ENCODE results near the gene UGT1A7.
"Not testable (repeated sequence)": the region's sequence is repeated elsewhere in the genome, so short reads cannot be mapped to it uniquely, and the experiment has no call there.

UGT1A7 gene

GRCh38 chr2:233718552-233718951 is 36.9 kb downstream of the UGT1A7 start, which contains the start of gene UGT1A4:
Gene UGT1A4 (plus strand): TSS chr2:233718736. CDS start chr2:233718821, 85 bp downstream.
- DNase-seq: no peak

- no peak for DNase-seq
These were observed 47.1 kb downstream of the UGT1A7 start, which contains the start of gene UGT1A3 for GRCh38 chr2:233728723-233729301. Gene UGT1A3 (plus strand): TSS chr2:233729042. CDS start chr2:233729127, 85 bp downstream.

DNA sequence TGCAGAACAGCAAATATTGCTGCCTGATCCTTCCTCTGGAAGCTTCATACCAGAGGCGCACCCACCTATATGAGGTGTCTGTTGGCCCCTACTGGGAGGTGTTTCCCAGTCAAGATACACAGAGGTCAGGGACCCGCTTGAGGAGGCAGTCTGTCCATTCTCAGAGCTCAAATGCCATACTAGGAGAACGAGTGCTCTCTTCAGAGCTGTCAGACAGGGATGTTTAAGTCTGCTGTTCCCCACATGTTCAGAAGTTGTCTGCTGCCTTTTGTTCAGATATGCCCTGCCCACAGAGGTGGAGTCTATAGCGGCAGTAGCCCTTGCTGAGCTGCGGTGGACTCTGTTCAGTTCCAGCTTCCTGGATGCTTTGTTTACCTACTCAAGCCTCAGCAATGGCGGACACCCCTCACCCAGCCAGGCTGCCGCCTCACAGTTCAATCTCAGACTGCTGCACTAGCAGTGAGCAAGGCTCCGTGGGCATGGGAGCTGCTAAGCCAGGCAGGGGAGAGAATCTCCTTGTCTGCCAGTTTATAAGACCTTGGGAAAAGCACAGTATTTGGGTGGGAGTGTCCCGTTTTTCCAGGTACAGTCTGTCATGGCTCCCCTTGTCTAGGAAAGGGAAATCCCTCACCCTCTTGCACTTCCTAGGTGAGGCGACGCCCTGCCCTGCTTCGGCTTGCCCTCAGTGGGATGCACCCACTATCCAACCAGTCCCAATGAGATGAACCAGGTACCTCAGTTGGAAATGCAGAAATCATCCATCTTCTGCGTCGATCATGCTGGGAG is 55.4 kb downstream of the UGT1A7 start:
- not testable (repeated sequence) for DNase-seq

GRCh38 chr2:233740870-233741269 is 59.2 kb downstream of the UGT1A7 start:
- DNase-seq: no peak

- no peak for DNase-seq
These were observed 62.0 kb downstream of the UGT1A7 start for GRCh38 chr2:233743464-233744259.

DNA sequence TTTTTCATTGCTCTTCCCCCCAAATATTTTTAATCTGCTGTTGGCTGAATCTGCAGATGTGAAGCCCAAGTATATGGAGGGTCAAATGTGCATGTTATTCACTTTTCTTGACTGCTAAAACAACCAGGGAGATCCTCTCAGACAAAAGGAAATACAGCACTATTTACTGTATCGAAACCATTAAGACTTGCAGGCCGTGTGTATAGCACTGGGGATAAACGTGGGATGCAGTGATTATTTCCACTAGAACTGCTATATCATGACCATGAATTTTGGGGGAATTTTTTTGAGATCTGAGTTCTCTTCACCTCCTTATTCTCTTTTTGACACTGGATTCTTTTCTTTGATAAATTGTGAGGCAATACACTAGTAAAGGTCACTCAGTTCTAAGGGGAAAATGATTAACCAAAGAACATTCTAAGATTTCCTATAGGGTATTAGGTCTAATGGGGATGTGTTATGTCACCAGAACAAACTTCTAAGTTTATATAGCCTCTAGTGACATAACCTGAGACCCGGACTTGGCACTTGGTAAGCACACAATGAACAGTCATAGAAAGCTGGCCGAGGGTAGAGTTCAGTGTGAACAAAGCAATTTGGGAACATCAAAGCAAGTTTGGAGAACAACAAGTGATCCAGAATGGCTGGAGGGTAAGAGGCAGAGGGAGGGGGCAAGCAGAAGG is 63.5 kb downstream of the UGT1A7 start:
- no peak for DNase-seq

DNA sequence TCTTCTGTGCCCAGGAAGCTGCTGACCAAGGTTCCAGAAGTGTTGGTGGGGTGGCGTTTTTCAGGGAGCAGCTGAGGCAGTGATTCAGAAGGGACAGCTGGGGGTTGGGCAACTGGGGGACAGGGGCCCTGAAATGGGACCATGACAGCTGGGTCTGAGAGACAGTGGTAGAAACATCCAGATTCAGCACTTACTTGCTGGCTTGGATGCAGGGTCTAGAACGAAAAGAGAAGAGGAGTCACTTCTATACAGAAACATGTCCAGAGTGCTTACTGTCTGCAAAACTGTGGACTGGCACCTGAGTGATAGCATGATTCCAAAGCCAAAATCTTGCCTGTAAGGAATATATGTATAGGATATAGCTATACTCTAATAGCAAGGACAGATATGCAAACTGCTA is 64.1 kb downstream of the UGT1A7 start:
- DNase-seq: not testable (repeated sequence)

DNA sequence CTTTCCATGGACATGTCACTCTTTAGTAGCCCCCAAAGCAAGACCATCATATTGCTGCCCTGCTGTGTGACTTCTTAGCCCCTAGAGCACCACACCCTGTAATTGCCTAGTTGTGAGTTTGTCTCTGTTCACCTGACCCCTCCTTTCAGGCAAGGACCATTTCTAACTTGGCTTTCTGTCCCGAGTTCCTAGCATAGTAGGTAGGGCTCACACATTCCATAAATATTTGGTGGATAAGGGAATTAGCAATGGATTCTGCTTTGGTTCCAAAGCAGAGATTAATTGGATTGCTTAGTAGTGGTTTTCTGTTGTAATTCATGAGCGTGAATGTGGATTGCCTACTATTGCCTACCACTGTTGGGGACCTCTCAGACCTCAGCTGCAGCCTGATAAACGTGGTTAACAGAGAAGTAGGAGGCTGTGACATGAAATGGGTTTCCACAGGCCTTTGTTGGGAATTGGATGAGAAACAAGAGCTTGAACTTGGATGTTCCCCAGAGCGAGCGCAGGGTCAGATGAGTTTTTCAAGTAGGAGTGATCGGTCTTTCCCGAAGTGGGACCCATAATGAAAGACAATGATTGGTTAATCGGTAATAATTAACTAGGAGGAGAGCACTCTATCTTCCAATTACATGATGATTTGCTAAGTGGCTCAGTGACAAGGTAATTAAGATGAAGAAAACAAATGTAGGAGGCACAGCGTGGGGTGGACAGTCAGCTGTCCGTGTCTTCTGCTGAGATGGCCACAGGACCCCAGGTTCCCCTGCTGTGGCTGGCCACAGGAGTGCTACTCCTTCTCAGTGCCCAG is 65.0 kb downstream of the UGT1A7 start:
- no peak for DNase-seq

DNA sequence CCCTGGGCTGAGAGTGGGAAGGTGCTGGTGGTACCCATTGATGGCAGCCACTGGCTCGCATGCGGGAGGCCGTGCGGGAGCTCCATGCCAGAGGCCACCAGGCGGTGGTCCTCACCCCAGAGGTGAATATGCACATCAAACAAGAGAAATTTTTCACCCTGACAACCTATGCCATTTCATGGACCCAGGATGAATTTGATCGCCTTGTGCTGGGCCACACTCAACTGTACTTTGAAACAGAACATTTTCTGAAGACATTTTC is 65.5 kb downstream of the UGT1A7 start:
- DNase-seq: no peak

GRCh38 chr2:233750689-233751088 is 69.0 kb downstream of the UGT1A7 start:
- DNase-seq: not testable (repeated sequence)

DNA sequence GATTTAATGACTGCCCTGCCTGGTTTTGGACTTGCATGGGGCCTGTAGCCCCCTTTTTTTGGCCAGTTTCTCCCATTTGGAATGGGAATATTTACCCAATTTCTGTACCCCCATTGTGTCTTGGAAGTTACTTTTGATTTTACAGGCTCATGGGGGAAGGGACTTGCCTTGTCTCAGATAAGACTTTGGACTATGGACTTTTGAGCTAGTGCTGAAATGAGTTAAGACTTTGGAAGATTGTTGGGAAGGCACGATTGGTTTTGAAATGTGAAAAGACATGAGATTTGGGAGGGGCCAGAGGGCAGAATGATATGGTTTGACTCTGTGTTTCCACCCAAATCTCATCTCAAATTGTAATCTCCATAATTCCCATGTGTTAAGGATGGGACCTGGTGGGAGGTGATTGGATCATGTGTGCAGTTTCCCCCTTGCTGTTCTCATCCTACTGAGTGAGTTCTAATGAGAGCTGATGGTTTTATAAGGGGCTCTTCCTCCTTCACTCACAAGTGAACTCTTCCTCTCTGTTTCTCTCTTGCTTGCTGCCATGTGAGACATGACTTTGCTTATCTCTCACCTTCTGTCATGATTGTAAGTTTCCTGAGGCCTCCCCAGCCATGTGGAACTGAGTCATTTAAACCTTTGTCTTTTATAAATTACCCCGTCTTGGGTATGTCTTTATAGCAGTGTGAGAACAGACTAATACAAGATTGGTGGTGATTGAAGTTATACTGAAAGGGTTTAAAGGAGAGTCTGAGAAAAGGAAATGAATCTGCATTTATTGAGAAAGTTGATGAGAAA is 69.7 kb downstream of the UGT1A7 start:
- DNase-seq: not testable (repeated sequence)

- no peak for DNase-seq
These were observed 73.3 kb downstream of the UGT1A7 start for GRCh38 chr2:233754872-233755611.

GRCh38 chr2:233756429-233757081 is 74.9 kb downstream of the UGT1A7 start:
- no peak for DNase-seq

- no peak for DNase-seq
These were observed 76.4 kb downstream of the UGT1A7 start for GRCh38 chr2:233758141-233758540.

GRCh38 chr2:233758849-233759248 is 77.1 kb downstream of the UGT1A7 start:
- DNase-seq: no peak

DNA sequence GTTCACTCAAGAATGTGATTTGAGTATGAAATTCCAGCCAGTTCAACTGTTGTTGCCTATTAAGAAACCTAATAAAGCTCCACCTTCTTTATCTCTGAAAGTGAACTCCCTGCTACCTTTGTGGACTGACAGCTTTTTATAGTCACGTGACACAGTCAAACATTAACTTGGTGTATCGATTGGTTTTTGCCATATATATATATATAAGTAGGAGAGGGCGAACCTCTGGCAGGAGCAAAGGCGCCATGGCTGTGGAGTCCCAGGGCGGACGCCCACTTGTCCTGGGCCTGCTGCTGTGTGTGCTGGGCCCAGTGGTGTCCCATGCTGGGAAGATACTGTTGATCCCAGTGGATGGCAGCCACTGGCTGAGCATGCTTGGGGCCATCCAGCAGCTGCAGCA is 78.3 kb downstream of the UGT1A7 start, which contains the start of gene UGT1A1:
UGT1A1 (plus strand) TSS at position 228 of the 400 bp plus-strand sequence; CDS start at position 246, 18 bp downstream.
- DNase-seq: no peak

- DNase-seq: no peak
These were observed 79.5 kb downstream of the UGT1A7 start for GRCh38 chr2:233761040-233761769.

DNA sequence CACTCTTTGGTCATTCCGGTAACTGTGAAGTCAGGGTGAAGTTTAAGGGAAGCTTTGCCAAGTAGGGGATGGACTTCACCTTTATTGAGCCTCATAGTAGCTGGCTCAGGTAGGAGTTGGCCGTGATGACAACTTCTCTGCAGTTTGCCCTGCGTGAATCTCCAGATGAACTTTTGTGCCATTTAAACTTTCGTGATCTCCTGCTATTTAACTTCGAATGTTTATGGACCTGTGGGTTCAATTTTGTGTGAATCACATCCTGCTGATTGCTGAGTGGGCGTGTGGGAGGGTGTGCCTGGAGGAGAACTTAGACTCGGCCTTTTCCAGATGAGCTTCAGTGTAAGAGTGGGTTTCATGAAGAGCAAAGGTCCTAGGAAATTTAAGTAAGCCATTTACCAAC is 82.6 kb downstream of the UGT1A7 start:
- no peak for DNase-seq

DNA sequence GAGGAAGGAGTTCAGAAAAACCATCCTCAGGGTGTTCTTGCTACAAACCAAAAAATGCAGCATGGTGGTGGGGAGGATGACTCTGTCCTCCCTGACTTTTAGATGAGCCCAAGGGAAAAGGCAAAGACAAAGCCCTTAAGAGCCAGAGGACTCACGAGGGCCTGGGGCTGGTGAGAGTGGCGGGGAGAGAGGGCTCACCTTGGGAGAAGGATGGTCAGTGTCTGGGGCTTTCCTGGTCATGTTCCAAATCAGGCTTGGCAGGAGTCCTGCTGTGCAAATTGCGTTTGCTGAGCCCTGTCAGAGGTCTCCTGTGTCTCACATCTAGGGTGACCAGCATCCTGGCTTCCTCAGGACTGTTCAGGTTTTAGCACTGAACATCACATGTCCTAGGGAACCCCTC is 83.1 kb downstream of the UGT1A7 start:
- no peak for DNase-seq
